Keratinocyte (primary cell): ENCODE measurements around the gene RFX8. TPM values are rescaled to one million over a fixed set of nuclear protein-coding genes. Genes with fewer than 3 reads are reported as not detected.

ENCODE experiments used
- DNase-seq: peaks from one replicate; pipeline ENCODE4 v3.0.0-alpha.2; 2011; ENCODE audit warnings: low read depth, missing footprints, low spot score
- FAIRE-seq: peaks from 2 replicates; lab custom pipeline; 2011; peaks lifted over from hg19 to GRCh38; lab: Jason Lieb, UNC
- H2AFZ ChIP-seq: 2 replicates; pipeline ENCODE4 v1.6.0; 2012; ENCODE audit warnings: low read length, control low read depth, inconsistent platforms; ENCODE audit not compliant: control insufficient read depth
- H3K27ac ChIP-seq: 2 replicates; pipeline ENCODE4 v1.5.1; 2011; ENCODE audit warnings: low read length; ENCODE audit not compliant: control insufficient read depth, insufficient read depth
- H3K27me3 ChIP-seq: 3 replicates; pipeline ENCODE4 v1.6.0; 2011; ENCODE audit warnings: low read length; ENCODE audit not compliant: control insufficient read depth, insufficient read depth; ENCODE audit errors: extremely low read depth
- H3K36me3 ChIP-seq, 2 experiments: 2 replicates in 1 of 2; 3 replicates in 1 of 2; pipeline ENCODE4 v1.5.1; 2011; ENCODE audit warnings: low read length in 2 of 2, mild to moderate bottlenecking in 1 of 2; ENCODE audit not compliant: control insufficient read depth in 2 of 2, insufficient read depth in 2 of 2; ENCODE audit errors: extremely low read depth in 1 of 2
- H3K4me1 ChIP-seq: 3 replicates; pipeline ENCODE4 v1.5.1; 2011; ENCODE audit warnings: low read length; ENCODE audit not compliant: control insufficient read depth, insufficient read depth; ENCODE audit errors: extremely low read depth
- H3K4me2 ChIP-seq: 3 replicates; pipeline ENCODE4 v1.6.0; 2011; ENCODE audit warnings: low read depth, low read length; ENCODE audit not compliant: control insufficient read depth, insufficient read depth; ENCODE audit errors: extremely low read depth
- H3K4me3 ChIP-seq, 3 experiments: fragments of 200-600 bp in 1 of 3; sonication (generic) in 1 of 3; 2 replicates in 2 of 3; 3 replicates in 1 of 3; pipeline ENCODE4 v1.5.1; 2011 to 2016; ENCODE audit warnings: low read length in 3 of 3, mild to moderate bottlenecking in 3 of 3, control low read depth in 2 of 3, inconsistent platforms in 1 of 3, low read depth in 1 of 3, mixed read lengths in 1 of 3, mixed run types in 1 of 3, moderate library complexity in 1 of 3; ENCODE audit not compliant: control insufficient read depth in 2 of 3, insufficient read depth in 2 of 3; ENCODE audit errors: extremely low read depth in 1 of 3
- H3K79me2 ChIP-seq: 2 replicates; pipeline ENCODE4 v1.6.0; 2012; ENCODE audit warnings: low read length; ENCODE audit not compliant: control insufficient read depth, insufficient read depth
- H3K9ac ChIP-seq: 3 replicates; pipeline ENCODE4 v1.6.0; 2011; ENCODE audit warnings: low read length; ENCODE audit not compliant: control insufficient read depth, insufficient read depth; ENCODE audit errors: extremely low read depth
- H3K9me1 ChIP-seq: 3 replicates; pipeline ENCODE4 v1.6.0; 2011; ENCODE audit warnings: low read length; ENCODE audit not compliant: control insufficient read depth, insufficient read depth; ENCODE audit errors: extremely low read depth
- H3K9me3 ChIP-seq: 2 replicates; pipeline ENCODE4 v1.5.1; 2012; ENCODE audit warnings: low read depth, low read length; ENCODE audit not compliant: control insufficient read depth
- H4K20me1 ChIP-seq: 3 replicates; pipeline ENCODE4 v1.6.0; 2011; ENCODE audit warnings: low read length; ENCODE audit not compliant: control insufficient read depth, insufficient read depth; ENCODE audit errors: extremely low read depth
- EZH2 ChIP-seq: IDR thresholded peaks from one replicate; pipeline ENCODE4 v1.6.1; 2012; ENCODE audit warnings: inconsistent platforms, mild to moderate bottlenecking, low read length, moderate library complexity
- dilution Hi-C: fragments of 300-500 bp; cut with MboI; formaldehyde crosslinking; loops from one replicate; pipeline ENCODE4 v1.7.0; 2020; ENCODE audit warnings: low sequenced_read_pairs; ENCODE audit not compliant: extremely low pct_ligation_motif_present
- polyA plus RNA-seq, 5 experiments: library from polyadenylated mRNA; depleted of rRNA in 3 of 5; stranded (reverse) in 3 of 5; stranded (forward) in 1 of 5; unstranded in 1 of 5; fragments of >200 nt; gene quantifications; 1 replicate in 1 of 5; 2 replicates in 3 of 5; 3 replicates in 1 of 5; pipeline versions ENCODE4 v1.2.1 to v1.2.3, GENCODE V29; 2011 to 2012; ENCODE audit warnings: missing spikeins in 2 of 5, low read depth in 1 of 5, low replicate concordance in 1 of 5
- TF ChIP-seq, protein P1 (sequence below), 3 experiments: IDR thresholded peaks in 1 of 3; conservative IDR thresholded peaks in 1 of 3; optimal IDR thresholded peaks in 1 of 3; 2 replicates in 2 of 3; 3 replicates in 1 of 3; pipeline versions ENCODE3 to v1.5.1; 2011; ENCODE audit warnings: low read length in 3 of 3, mild to moderate bottlenecking in 3 of 3, moderate library complexity in 2 of 3, control low read depth in 1 of 3, inconsistent platforms in 1 of 3; ENCODE audit not compliant: insufficient read depth in 2 of 3; ENCODE audit errors: extremely low read depth in 1 of 3

RFX8 gene
- polyA plus RNA-seq, 1 donor (not counting 4 experiments of a cell fraction or from before 2014, with no cell fraction given) = 0.05 TPM

DNA sequence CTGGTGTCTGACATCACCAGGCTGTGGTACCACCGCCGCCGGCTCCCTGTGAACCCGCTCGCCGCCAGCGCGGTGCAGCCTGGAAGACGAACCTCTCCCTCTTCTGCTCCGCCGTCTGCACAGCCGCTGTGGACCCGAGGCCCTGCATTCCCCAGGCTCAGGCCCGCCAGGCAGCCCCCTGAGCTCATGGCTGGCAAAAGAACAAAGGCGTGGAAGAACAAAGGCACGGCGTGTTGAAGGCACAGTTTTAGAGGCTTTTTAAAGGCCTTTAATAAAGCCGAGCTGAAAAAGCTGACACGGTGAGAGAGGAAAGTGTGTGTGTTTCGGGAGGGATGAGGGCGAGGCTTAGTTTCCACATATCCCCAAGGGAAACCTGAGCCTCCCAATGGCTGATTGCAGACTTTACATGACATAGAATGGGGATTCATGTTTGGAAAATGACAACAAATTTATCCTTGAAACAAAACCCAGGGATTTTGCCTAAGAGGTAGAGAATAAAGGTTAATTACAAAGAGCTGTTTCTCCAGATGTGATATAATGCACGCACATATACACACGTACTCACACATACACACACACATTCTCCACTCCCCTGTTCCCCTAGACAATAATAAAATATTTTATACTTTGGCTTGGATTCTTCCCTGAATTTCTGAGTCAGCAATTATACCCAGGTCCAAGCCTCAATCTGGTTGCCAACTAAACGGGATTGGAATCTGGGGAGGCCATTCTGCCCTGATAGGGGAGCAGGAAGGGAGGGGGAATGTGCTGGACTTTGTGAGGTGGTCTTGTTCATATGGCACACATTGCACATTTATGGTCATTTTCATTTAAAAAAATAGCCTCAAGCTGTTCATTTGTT lies 39.7 kb downstream of the RFX8 start:
- Histone ChIP-seq H3K9me1 (no peaks in the 10 kb centered on the region), H4K20me1 (no peaks in the 10 kb centered on the region), H2AFZ (peak overlapping the region; percentile 86), H3K79me2 (no peaks in the 10 kb centered on the region), H3K36me3 (no peaks in the 10 kb centered on the region), H3K4me1 (peaks cover 8% of the 10 kb centered on the region), H3K27me3 (no peaks in the 10 kb centered on the region), H3K4me2 (peak overlapping the region; percentile 81), H3K9me3 (no peaks in the 10 kb centered on the region), H3K27ac (no peak overlapping the region), H3K4me3 (peak overlapping the region in 1 of 3 experiments; percentile 41), H3K9ac (peak overlapping the region; percentile 18)
- dilution Hi-C loops = no loop called here
- DNase-seq = no peak
- TF ChIP-seq, protein P1, sequence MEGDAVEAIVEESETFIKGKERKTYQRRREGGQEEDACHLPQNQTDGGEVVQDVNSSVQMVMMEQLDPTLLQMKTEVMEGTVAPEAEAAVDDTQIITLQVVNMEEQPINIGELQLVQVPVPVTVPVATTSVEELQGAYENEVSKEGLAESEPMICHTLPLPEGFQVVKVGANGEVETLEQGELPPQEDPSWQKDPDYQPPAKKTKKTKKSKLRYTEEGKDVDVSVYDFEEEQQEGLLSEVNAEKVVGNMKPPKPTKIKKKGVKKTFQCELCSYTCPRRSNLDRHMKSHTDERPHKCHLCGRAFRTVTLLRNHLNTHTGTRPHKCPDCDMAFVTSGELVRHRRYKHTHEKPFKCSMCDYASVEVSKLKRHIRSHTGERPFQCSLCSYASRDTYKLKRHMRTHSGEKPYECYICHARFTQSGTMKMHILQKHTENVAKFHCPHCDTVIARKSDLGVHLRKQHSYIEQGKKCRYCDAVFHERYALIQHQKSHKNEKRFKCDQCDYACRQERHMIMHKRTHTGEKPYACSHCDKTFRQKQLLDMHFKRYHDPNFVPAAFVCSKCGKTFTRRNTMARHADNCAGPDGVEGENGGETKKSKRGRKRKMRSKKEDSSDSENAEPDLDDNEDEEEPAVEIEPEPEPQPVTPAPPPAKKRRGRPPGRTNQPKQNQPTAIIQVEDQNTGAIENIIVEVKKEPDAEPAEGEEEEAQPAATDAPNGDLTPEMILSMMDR (optimal IDR thresholded peaks at IDR 0.05 in 1 of 3, IDR thresholded peaks at IDR 0.05 in 1 of 3, conservative IDR thresholded peaks at IDR 0.05 in 1 of 3; ENCODE audit: extremely low read depth in 1 of 3, insufficient read depth in 2 of 3, low read length in 3 of 3) = no peak
- peak; percentile 13 for FAIRE-seq

DNA sequence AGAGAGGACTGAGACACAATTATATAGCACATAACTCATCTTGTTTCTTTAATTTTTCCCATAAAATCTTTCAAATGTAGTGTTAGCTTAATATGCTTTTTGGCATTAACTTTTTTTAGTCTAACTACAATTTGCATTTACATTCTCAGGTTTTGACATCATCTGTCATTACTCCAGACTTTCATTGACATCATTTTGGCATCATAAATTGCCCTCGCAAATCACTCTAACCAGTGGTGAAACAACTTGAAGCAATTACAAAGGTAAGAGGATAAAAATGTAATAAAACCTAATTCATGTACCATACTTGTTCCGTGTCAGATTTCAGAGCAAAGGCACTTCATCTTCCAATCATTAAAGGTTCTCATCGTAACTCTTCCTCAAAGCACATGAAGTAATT lies 41.4 kb downstream of the RFX8 start:
- TF ChIP-seq EZH2 = no peak
- TF ChIP-seq, protein P1 (optimal IDR thresholded peaks at IDR 0.05 in 1 of 3, IDR thresholded peaks at IDR 0.05 in 1 of 3, conservative IDR thresholded peaks at IDR 0.05 in 1 of 3; ENCODE audit: extremely low read depth in 1 of 3, insufficient read depth in 2 of 3, low read length in 3 of 3) = no peak
- dilution Hi-C loops = no loop called here

More for the DNA sequence above, 41.4 kb downstream of the RFX8 start:
- H3K27me3 ChIP-seq = no peaks in the 10 kb centered on the region
- H3K4me3 ChIP-seq = no peak overlapping the region
- H3K9me3 ChIP-seq = no peaks in the 10 kb centered on the region
- no peak for DNase-seq
- no peaks in the 10 kb centered on the region for H3K9me1 ChIP-seq
- H3K36me3 ChIP-seq = no peaks in the 10 kb centered on the region
- H3K9ac ChIP-seq = no peak overlapping the region
- H3K4me1 ChIP-seq = peaks cover 8% of the 10 kb centered on the region
- no peak overlapping the region for H3K27ac ChIP-seq
- H3K4me2 ChIP-seq = no peak overlapping the region
- H4K20me1 ChIP-seq = no peaks in the 10 kb centered on the region
- FAIRE-seq = no peak
- no peak overlapping the region for H2AFZ ChIP-seq
- no peaks in the 10 kb centered on the region for H3K79me2 ChIP-seq
